Measurements from ENCODE around the gene PSME1.

Gene PSME1

DNA sequence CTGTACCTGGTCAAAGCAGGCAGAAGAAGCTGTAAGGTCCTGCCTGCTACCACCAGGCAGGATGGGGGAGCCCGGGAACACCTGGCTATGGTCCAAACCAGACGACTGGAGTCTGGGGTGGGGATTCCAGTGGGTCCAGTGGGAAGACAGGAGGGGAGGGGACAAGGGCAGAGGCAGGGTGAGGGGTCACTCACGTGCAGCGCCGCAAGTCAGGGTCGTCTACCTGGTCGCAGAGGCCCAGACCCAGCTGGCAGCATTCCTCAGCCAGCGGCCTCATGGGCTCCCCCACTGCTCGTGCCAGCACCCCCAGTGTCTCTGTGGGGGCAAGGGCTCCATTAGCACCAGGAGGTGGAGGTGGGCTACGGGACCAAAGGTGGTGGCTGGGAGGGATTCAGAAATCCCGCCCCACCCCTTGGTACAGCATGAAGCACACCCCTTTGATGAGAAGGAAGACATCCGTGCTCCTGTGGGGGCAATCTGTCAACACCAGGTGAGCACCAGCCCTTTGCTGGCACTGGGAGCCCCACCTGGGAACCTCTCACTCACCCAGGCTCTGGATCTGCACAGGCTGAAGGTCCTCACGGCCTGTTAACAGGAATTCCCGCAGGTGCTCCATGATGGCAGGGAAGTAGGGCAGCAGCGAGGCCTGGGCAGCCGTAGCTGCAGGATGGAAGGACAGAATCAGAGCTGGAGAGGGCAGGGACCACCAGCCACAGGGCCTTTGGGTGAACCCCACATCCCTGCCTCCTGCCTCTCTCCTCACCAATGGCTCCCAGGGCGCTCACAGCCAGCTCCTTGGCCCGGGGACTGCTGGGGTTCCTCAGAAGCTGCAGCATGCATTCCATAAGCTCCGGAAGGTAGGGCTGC, 48.3 kb downstream of the PSME1 start:
- TF ChIP-seq POLR2A (IDR thresholded peaks at IDR 0.05; ENCODE audit: low read depth, low read length) = no peak
- FAIRE-seq (no peak), DNase-seq (ENCODE audit: insufficient read length, low spot score) (no peak)

DNA sequence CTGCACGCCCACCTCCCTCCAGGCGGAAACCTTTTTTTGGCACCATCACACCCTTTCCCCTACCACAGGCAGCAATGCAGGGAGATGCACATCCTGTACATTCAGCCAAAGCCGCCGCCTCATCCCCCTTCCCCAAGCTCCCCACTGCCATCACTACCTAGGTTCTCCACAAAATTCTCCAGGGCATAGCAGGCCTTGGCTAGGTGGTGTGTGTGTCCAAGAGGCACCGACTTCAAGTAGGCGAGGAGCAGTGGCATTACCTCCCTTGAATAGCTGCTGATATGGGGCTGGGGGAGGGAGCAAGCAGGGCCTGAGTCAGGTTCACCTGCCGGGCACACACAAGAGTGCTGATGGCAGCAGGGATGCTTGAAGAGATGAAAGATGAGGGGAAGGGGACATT, 49.0 kb downstream of the PSME1 start:
- no peak for TF ChIP-seq POLR2A (IDR thresholded peaks at IDR 0.05; ENCODE audit: low read depth, low read length)
- FAIRE-seq (no peak), DNase-seq (ENCODE audit: insufficient read length, low spot score) (no peak)

- DNase-seq (ENCODE audit: insufficient read length, low spot score) (no peak), FAIRE-seq (no peak)
- TF ChIP-seq POLR2A (IDR thresholded peaks at IDR 0.05; ENCODE audit: low read depth, low read length) = no peak
Observed at GRCh38 chr14:24185741-24186140, 49.7 kb downstream of the PSME1 start.

- TF ChIP-seq POLR2A (IDR thresholded peaks at IDR 0.05; ENCODE audit: low read depth, low read length) = no peak
- DNase-seq (ENCODE audit: insufficient read length, low spot score) (no peak), FAIRE-seq (no peak)
Observed at GRCh38 chr14:24186831-24187538, 51.0 kb downstream of the PSME1 start.

- no peak for TF ChIP-seq POLR2A (IDR thresholded peaks at IDR 0.05; ENCODE audit: low read depth, low read length)
- DNase-seq (ENCODE audit: insufficient read length, low spot score) (no peak), FAIRE-seq (no peak)
Observed at GRCh38 chr14:24187539-24187915, 51.5 kb downstream of the PSME1 start.

All from H54 (cell line).